NCI-H1436 (cell line): Measurements from ENCODE around the gene GBF1.
A peak's percentile ranks its signal among the peaks of the same experiment; 100 is the strongest.
"Not testable (repeated sequence)": the region's sequence is repeated elsewhere in the genome, so short reads cannot be mapped to it uniquely, and the experiment has no call there.

Source experiments
- DNase-seq: peaks from one replicate; lab custom pipeline; 2025; lab: John Stamatoyannopoulos, UW

GBF1 gene, protein sequence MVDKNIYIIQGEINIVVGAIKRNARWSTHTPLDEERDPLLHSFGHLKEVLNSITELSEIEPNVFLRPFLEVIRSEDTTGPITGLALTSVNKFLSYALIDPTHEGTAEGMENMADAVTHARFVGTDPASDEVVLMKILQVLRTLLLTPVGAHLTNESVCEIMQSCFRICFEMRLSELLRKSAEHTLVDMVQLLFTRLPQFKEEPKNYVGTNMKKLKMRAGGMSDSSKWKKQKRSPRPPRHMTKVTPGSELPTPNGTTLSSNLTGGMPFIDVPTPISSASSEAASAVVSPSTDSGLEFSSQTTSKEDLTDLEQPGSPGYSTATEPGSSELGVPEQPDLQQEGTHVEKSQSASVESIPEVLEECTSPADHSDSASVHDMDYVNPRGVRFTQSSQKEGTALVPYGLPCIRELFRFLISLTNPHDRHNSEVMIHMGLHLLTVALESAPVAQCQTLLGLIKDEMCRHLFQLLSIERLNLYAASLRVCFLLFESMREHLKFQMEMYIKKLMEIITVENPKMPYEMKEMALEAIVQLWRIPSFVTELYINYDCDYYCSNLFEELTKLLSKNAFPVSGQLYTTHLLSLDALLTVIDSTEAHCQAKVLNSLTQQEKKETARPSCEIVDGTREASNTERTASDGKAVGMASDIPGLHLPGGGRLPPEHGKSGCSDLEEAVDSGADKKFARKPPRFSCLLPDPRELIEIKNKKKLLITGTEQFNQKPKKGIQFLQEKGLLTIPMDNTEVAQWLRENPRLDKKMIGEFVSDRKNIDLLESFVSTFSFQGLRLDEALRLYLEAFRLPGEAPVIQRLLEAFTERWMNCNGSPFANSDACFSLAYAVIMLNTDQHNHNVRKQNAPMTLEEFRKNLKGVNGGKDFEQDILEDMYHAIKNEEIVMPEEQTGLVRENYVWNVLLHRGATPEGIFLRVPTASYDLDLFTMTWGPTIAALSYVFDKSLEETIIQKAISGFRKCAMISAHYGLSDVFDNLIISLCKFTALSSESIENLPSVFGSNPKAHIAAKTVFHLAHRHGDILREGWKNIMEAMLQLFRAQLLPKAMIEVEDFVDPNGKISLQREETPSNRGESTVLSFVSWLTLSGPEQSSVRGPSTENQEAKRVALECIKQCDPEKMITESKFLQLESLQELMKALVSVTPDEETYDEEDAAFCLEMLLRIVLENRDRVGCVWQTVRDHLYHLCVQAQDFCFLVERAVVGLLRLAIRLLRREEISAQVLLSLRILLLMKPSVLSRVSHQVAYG (N-terminal part only)

DNA sequence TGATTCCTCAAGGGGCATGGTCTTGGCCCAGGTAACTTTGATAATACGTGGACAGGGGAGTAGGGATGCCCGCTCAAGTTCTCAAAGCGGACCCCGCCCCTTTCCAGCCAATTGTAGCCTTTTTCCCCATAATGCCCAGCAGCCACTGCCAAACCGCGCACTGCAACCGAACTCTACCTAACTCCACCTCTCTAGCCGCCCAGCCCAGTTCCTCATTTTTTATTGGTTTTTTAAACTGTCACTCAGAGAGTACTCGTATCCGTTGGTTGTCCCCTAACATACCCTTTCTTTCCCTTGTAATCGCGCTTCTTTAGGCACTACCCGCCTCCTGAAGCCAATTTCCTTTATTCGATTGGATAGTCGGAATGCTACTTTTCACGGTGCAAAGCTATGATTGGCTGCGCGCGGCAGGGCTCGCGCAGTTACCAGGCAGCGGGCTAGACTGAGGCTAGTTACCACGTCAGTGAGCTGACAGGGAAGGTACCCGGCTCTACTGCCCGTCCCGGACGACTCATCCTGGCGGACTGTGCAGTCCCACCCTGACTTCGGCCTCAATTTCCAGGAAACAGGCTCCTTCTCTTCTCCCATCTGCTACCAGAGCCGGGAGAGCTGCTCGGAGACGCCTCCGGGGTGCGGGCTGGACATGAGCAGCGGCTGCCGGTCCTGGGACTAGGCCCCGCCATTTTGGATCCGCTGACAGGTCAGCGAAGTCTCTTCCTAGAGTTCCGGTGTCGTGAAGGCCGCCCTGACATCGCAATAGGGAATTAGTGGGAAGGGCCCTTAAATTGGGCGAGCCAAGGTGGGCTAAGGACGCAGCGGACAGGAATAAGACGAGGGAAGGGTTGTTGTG is at the start of gene GBF1:
GBF1 (plus strand) TSS at position 451 of the 850 bp plus-strand sequence. CDS start 13,407 bp downstream, outside the sequence.
- DNase-seq: peak; percentile 99

DNA sequence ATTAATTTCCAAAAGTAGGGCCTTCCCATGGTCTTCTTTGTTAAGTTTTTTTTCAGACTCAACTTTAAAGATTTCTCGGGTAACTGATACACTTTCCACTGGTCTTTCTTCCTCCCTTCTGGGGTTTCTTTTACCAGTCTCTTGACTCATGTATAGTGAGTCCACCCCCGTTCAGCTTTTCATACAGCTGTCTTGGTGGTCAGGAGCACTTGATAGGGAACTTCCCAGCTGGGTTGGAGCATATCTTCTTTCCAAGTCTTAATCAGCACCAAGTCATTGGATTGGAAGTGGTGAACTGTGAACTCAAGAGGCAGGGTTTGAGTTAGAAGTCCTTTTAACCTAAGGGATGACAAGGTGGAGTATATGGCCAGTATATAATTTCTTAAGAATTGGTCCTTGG is 48.4 kb upstream of the GBF1 start:
- no peak for DNase-seq

DNA sequence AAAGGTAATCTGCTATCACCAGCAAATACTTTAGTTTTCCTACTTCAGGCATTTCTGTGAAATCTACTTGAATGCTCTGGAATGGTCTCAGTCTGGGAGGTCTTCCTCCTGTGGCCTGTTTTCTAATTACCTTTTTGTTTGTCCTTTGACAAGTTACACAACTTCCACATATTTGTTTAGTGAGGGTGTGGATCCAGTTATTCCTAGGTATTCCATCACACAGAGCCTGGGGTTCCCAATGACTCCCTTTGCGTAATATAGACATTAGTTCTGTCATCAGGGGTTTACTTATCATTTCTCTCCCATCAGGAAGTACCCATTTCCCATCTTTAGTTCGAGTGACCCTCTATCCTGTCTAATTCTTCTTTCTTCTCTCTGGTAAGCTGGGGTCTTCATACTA is 47.3 kb upstream of the GBF1 start:
- no peak for DNase-seq

DNA sequence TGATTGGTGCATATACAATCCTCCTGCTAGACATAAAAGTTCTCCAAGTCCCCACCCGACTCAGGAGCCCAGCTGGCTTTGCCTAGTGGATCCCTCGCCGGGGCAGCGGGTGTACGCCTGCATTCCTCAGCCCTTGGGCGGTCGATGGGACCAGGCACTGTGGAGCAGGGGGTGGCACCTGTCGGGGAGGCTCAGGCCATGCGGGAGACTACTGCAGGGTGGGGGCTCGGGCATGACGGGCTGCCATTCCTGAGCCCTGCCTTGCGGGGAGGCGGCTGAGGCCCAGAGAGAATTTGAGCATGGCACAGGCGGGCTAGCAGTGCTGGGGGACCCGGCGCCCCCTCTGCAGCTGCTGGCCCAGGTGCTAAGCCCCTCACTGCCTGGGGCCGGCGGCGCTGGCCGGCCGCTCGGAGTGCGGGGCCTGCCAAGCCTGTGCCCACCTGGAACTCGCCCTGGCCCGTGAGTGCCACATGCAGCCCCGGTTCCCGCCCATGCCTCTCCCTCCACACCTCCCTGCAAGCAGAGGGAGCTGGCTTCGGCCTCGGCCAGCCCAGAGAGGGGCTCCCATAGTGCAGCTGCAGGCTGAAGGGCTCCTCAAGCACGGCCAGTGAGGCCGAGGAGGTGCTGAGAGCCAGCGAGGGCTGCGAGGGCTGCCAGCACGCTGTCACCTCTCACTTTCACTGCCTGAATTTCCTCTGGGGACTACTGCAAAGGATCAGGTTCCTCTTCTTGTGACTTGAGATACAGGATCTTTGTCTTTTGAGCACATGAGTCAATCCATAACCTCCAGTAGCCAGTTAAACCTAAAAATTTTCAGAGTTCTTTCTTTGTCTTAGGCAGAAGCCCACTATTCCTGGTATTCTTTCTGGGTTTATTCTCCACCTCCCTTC is 44.3 kb upstream of the GBF1 start:
- no peak for DNase-seq

DNA sequence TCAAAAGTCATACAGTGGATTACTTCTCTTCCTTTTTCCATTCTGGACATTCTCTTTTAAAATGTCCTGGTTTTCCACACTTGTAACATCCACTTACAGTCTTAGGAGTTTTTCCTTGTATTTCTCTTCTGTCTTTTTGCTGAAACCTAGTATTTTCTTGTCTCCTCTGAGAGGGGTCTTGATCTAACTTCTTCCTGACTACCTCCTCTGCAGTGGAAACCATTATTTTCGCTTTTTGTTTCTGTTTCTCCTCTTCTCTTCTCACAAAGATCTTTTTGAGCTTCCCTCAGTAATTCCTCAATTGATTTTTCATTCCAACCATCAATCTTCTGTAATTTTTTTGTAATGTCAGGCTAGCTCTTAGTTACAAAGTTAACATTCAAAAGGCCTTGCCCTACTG is 42.9 kb upstream of the GBF1 start:
- DNase-seq: no peak

DNA sequence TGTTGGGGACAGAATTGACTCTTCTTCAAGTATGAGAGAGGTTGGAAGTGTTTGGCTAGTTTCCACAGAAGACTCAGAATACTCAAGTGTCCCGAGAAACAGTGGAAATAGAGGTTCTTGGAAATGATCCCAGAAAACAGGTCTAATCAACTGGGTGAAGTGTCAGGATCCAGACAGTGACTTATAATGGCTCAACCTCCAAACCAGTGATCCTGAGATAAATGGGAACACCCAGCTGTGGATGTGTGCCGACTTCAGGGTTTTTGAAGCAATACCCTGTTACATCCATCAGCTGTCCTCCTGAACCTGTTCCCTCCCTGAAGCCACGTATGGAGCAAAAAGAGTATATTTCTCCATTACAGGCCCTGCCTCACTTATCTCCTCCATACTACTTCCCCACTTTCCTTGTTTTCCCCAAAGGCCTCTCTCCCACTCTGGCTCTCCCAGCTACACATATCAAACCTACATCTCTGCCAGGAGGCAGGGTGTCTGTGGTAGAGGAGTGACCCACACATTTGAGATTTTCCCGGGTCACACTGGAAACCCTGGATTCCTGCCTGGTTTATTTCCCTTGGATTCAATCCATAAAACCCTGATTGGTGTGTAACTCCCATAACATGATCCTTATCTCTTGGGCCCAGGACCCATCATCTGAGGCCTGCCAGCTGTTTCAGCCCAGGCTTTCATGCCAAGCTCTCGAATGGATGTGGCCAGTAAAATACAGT is 36.9 kb upstream of the GBF1 start:
- DNase-seq: no peak

DNA sequence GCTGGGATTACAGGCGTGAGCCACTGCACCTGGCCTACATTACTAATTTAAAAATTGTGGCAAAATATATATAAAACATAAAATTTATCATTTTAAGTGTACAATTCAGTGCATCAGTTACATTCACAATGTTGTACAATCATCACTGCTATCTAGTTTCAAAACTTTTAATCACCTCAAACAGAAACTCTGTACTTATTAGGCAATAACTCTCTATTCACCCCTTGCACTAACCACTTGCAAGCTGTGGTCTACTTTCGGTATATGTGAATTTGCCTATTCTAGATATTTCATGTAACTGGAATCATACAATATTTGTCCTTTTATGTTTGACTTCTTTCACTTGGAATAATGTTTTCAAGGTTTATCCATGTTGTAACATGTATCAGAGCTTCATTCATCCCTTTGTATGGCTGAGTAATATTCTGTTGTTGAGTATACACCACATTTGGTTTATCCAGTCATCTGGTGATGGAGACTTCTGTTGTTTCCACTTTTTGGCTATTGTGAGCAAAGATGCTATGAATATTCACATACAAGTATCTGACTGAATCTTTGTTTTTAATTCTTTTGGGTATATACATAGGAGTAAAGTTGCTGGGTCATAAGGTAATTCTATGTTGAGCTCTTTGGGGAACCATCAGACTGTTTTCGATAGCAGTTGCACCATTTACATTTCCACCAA is 33.6 kb upstream of the GBF1 start:
- DNase-seq: no peak

DNA sequence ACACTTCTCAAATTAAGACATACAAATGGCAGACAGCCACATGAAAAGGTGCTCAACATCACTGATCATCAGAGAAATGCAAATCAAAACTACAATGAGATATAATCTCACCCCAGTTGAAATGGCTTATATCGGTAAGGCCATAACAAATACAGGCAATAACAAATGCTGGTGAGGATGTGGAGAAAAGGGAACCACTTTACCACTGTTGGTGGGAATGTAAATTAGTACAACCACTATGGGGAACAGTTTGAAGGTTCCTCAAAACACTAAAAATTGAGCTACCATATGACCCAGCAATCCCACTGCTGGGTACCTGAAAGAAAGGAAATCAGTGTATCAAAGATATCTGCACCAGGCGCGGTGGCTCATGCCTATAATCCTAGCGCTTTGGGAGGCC is 31.7 kb upstream of the GBF1 start:
- DNase-seq: not testable (repeated sequence)

GRCh38 chr10:102219370-102219769 is 26.0 kb upstream of the GBF1 start:
- DNase-seq: no peak

- DNase-seq: peak; percentile 1
Measured at GRCh38 chr10:102220612-102221011, 24.7 kb upstream of the GBF1 start.

- no peak for DNase-seq
Measured at GRCh38 chr10:102222797-102223196, 22.5 kb upstream of the GBF1 start.

DNA sequence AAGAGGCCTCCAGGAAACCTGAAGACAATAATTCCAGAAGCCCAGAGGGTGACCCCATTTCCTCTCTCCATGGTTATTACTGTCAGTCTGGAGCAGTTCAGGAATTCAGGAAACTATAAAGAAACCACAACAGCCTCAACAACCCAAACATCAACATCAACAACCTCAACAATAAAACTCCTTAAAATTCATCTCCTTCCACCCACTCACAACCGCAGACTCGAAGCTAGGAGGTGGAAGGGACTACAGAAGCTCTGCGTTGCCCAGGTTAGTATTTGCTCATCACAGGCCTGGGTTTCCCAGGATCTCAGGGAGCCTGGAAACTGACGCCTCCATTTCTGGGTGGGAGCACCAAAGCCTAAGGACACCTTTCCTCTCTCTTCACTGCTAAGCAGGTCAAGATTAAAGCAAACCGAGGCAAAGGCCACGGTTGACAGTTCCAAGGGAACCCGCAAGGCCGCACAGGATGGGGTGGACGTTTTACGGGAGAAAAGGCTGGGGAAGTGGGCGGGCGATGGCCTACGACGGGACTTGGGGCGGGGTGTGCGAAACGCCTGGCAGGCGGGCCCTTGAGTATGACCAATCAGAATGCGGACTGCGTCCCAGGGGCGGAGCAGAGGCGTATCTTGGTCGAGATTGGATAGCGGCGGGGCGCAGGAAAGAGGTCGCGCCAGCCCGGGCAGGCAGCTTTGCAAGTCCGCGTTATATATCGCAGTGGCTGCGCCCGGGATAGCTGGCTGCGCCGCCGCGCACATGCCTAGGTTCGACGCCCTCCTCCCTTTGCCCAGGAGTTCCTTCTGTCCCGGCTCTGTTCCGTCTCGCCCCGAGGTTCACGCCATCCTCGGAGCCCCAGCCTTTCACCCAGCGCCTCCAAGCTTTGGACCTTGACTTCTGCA is 19.4 kb upstream of the GBF1 start, which contains the start of gene ELOVL3:
ELOVL3 (plus strand) TSS at position 654 of the 896 bp plus-strand sequence. CDS start 250 bp downstream, outside the sequence.
- no peak for DNase-seq

DNA sequence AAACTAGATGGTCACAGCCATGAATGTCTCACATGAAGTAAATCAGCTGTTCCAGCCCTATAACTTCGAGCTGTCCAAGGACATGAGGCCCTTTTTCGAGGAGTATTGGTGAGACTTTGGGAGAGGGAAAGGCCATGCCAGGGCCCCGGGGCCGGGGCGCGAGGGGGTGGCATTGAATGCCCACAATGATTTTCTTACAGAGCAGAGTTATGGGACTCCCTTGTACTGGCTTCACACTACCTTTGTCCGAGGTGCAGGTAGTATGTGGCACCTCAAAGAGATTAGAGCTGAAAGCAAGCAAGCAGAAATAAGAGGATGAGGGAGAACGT is 18.8 kb upstream of the GBF1 start:
- DNase-seq: no peak

- no peak for DNase-seq
Measured at GRCh38 chr10:102227050-102227449, 18.3 kb upstream of the GBF1 start.

DNA sequence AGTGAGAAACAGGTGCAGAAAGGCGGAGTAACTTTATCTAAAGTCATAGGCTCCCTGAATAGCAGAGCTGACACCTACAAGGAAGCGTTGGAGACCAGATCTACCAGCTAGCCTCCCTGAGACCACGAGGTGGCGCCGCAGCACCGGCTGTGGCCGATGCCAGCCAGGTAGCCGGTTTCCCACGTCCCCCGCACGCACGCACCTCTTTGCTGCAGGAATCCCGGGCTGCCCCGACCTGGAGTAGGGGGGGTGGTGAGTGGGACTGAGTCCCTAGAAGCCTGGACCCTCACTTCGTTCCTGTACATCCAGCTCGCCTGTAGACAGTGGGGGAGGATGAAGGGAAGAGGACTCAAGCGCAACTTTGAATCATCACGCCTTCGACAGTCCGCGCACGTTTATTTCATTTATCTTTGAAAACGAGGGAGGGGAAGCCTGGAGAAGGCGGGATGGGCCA is 15.5 kb upstream of the GBF1 start:
- DNase-seq: peak; percentile 79

GRCh38 chr10:102230264-102230860 is 15.0 kb upstream of the GBF1 start:
- DNase-seq: peak; percentile 26

- peak; percentile 7 for DNase-seq
Measured at GRCh38 chr10:102230861-102231356, 14.4 kb upstream of the GBF1 start.
